HG03457 (cell line): ENCODE results near the gene PDPK1.
"Not testable (repeated sequence)": the region's sequence is repeated elsewhere in the genome, so short reads cannot be mapped to it uniquely, and the experiment has no call there.

Experiments
- ATAC-seq: cut with Tn5 transposase; IDR thresholded peaks from one replicate; pipeline ENCODE4 v1.9.1; 2021; ENCODE audit warnings: moderate number of reproducible peaks; ENCODE audit not compliant: unreplicated experiment

PDPK1 gene

GRCh38 chr16:2586241-2586640 is 48.4 kb downstream of the PDPK1 start:
- ATAC-seq = no peak

- no peak for ATAC-seq
Measured at GRCh38 chr16:2586901-2587480, 49.2 kb downstream of the PDPK1 start.

- ATAC-seq = no peak
Measured at GRCh38 chr16:2587891-2588565, 50.2 kb downstream of the PDPK1 start.

- ATAC-seq = no peak
Measured at GRCh38 chr16:2591476-2592240, 53.8 kb downstream of the PDPK1 start.

GRCh38 chr16:2592786-2593185 is 55.0 kb downstream of the PDPK1 start:
- no peak for ATAC-seq

GRCh38 chr16:2595393-2596205 is 57.8 kb downstream of the PDPK1 start:
- ATAC-seq = no peak

GRCh38 chr16:2596747-2597559 is 59.1 kb downstream of the PDPK1 start:
- no peak for ATAC-seq

- no peak for ATAC-seq
Measured at GRCh38 chr16:2597560-2597902, 59.7 kb downstream of the PDPK1 start.

GRCh38 chr16:2598133-2598641 is 60.4 kb downstream of the PDPK1 start:
- ATAC-seq = no peak

GRCh38 chr16:2598723-2599122 is 60.9 kb downstream of the PDPK1 start:
- ATAC-seq = no peak

GRCh38 chr16:2599165-2599564 is 61.3 kb downstream of the PDPK1 start:
- not testable (repeated sequence) for ATAC-seq

GRCh38 chr16:2599785-2600184 is 62.0 kb downstream of the PDPK1 start:
- ATAC-seq = not testable (repeated sequence)

GRCh38 chr16:2601301-2602025 is 63.6 kb downstream of the PDPK1 start:
- not testable (repeated sequence) for ATAC-seq

- ATAC-seq = not testable (repeated sequence)
Measured at GRCh38 chr16:2602175-2602574, 64.4 kb downstream of the PDPK1 start.

- ATAC-seq = no peak
Measured at GRCh38 chr16:2603165-2604015, 65.6 kb downstream of the PDPK1 start.

- not testable (repeated sequence) for ATAC-seq
Measured at GRCh38 chr16:2604016-2604369, 66.2 kb downstream of the PDPK1 start.

GRCh38 chr16:2606820-2607219 is 69.0 kb downstream of the PDPK1 start:
- not testable (repeated sequence) for ATAC-seq

GRCh38 chr16:2609345-2609744 is 71.5 kb downstream of the PDPK1 start:
- ATAC-seq = not testable (repeated sequence)
